Neural cell (in vitro differentiated cells): ENCODE data around the gene MARS1. TPM values are rescaled to one million over a fixed set of nuclear protein-coding genes. Genes with fewer than 3 reads are reported as not detected.

ENCODE experiments used
- H2AFZ ChIP-seq: fragments of 200-600, 300-800 bp; sonication (generic), shearing (Covaris generic); 2 replicates; pipeline ENCODE4 v1.6.0; 2014; ENCODE audit warnings: low read depth, mild to moderate bottlenecking, antibody characterized with exemption, low read length, moderate library complexity
- H3F3A ChIP-seq: fragments of 200-600 bp; shearing (Covaris generic); 2 replicates; pipeline ENCODE4 v1.6.1; 2016; ENCODE audit warnings: mild to moderate bottlenecking, moderate library complexity, mixed read lengths, antibody characterized with exemption, low read length; ENCODE audit not compliant: insufficient read depth, poor library complexity, severe bottlenecking
- H3K27ac ChIP-seq: fragments of 200-600, 300-800 bp; sonication (generic), shearing (Covaris generic); 2 replicates; pipeline ENCODE4 v1.5.1; 2014; ENCODE audit warnings: mild to moderate bottlenecking, low read length, moderate library complexity
- H3K27me3 ChIP-seq: fragments of 300-800, 200-600 bp; sonication (generic), shearing (Covaris generic); 2 replicates; pipeline ENCODE4 v1.6.0; 2014; ENCODE audit warnings: mild to moderate bottlenecking, low read depth, low read length, moderate library complexity; ENCODE audit not compliant: insufficient read depth
- H3K36me3 ChIP-seq: fragments of 300-800, 200-600 bp; sonication (generic), shearing (Covaris generic); 2 replicates; pipeline ENCODE4 v1.5.1; 2014; ENCODE audit warnings: mild to moderate bottlenecking, antibody characterized with exemption, low read length, moderate library complexity; ENCODE audit not compliant: insufficient read depth
- H3K4me2 ChIP-seq: fragments of 300-800, 200-600 bp; sonication (generic), shearing (Covaris generic); 2 replicates; pipeline ENCODE4 v1.6.0; 2014; ENCODE audit warnings: mild to moderate bottlenecking, low read length
- H3K4me3 ChIP-seq: fragments of 300-800, 200-600 bp; sonication (generic), shearing (Covaris generic); 2 replicates; pipeline ENCODE4 v1.5.1; 2014; ENCODE audit warnings: mild to moderate bottlenecking, low read length, moderate library complexity
- H3K79me2 ChIP-seq: fragments of 200-600 bp; shearing (Covaris generic); replicated peaks from 2 replicates; pipeline ENCODE4 v1.6.0; 2014; ENCODE audit warnings: mild to moderate bottlenecking, low read length, moderate library complexity; ENCODE audit not compliant: insufficient read depth
- H3K9ac ChIP-seq: fragments of 300-800, 200-600 bp; sonication (generic), shearing (Covaris generic); 2 replicates; pipeline ENCODE4 v1.6.1; 2016; ENCODE audit warnings: mild to moderate bottlenecking, low read length, mixed read lengths
- H3K9me2 ChIP-seq: fragments of 200-600 bp; shearing (Covaris generic); 2 replicates; pipeline ENCODE4 v1.6.1; 2016; ENCODE audit warnings: mild to moderate bottlenecking, low read length, mixed read lengths; ENCODE audit not compliant: insufficient read depth
- H3K9me3 ChIP-seq: fragments of 200-600, 300-800 bp; sonication (generic), shearing (Covaris generic); 2 replicates; pipeline ENCODE4 v1.6.1; 2016; ENCODE audit warnings: mild to moderate bottlenecking, mixed run types, low read length, moderate library complexity, mixed read lengths
- H4K20me1 ChIP-seq: fragments of 200-600 bp; shearing (Covaris generic); 2 replicates; pipeline ENCODE4 v1.6.1; 2016; ENCODE audit warnings: mild to moderate bottlenecking, mixed run types; ENCODE audit not compliant: insufficient read depth
- CTCF ChIP-seq: fragments of 450-650 bp; IDR thresholded peaks from 2 replicates; pipeline ENCODE4 v1.5.1; 2014; ENCODE audit warnings: antibody characterized with exemption, mild to moderate bottlenecking, moderate library complexity; ENCODE audit not compliant: poor library complexity, severe bottlenecking
- EP300 ChIP-seq: fragments of 450-650 bp; conservative IDR thresholded peaks from 2 replicates; pipeline ENCODE4 v1.6.1; 2014; ENCODE audit warnings: antibody characterized with exemption, mild to moderate bottlenecking, moderate library complexity; ENCODE audit not compliant: poor library complexity, severe bottlenecking
- EZH2 ChIP-seq: fragments of 200-600, 300-800 bp; shearing (Covaris generic), sonication (generic); IDR thresholded peaks from 2 replicates; pipeline ENCODE4 v1.6.1; 2014; ENCODE audit warnings: antibody characterized with exemption, low read length, borderline replicate concordance, mild to moderate bottlenecking; ENCODE audit not compliant: insufficient read depth, poor library complexity, severe bottlenecking
- MXI1 ChIP-seq: fragments of 450-650 bp; conservative IDR thresholded peaks from 2 replicates; pipeline ENCODE4 v1.6.1; 2014; ENCODE audit warnings: antibody characterized with exemption, mild to moderate bottlenecking; ENCODE audit not compliant: poor library complexity, severe bottlenecking
- POLR2AphosphoS5 ChIP-seq: IDR thresholded peaks from 2 replicates; pipeline ENCODE4 v1.6.1; 2012
- RAD21 ChIP-seq: fragments of 450-650 bp; conservative IDR thresholded peaks from 2 replicates; pipeline ENCODE4 v1.6.1; 2014; ENCODE audit warnings: antibody characterized with exemption, mild to moderate bottlenecking, moderate library complexity
- REST ChIP-seq: IDR thresholded peaks from 2 replicates; pipeline ENCODE4 v1.6.1; 2012; ENCODE audit warnings: borderline replicate concordance
- SMC3 ChIP-seq: fragments of 450-650 bp; conservative IDR thresholded peaks from 2 replicates; pipeline ENCODE4 v1.6.1; 2014; ENCODE audit warnings: antibody characterized with exemption, mild to moderate bottlenecking, moderate library complexity; ENCODE audit not compliant: poor library complexity
- TAF1 ChIP-seq: IDR thresholded peaks from 2 replicates; pipeline ENCODE4 v1.6.1; 2012; ENCODE audit warnings: low read depth
- polyA plus RNA-seq: library from polyadenylated mRNA; depleted of rRNA; stranded (reverse); fragments of >200 nt; gene quantifications from 2 replicates; pipeline ENCODE4 v1.2.3, GENCODE V29; 2014

MARS1 gene
- polyA plus RNA-seq, 1 donor from 2014 or later = 321 TPM

GRCh38 chr12:57514720-57515407 is 27.0 kb downstream of the MARS1 start:
- Histone ChIP-seq H3K79me2 (peaks cover 19% of the 10 kb centered on the region), H4K20me1 (no peaks in the 10 kb centered on the region), H3K27me3 (no peaks in the 10 kb centered on the region), H2AFZ (no peak overlapping the region), H3K9ac (no peak overlapping the region), H3K36me3 (peaks cover 7% of the 10 kb centered on the region), H3K27ac (no peak overlapping the region), H3K4me3 (no peak overlapping the region), H3K9me3 (no peaks in the 10 kb centered on the region), H3K9me2 (no peaks in the 10 kb centered on the region), H3F3A (no peaks in the 10 kb centered on the region), H3K4me2 (no peak overlapping the region)
- TF ChIP-seq REST = no peak
- no peak for TF ChIP-seq SMC3
- no peak for TF ChIP-seq POLR2AphosphoS5
- TF ChIP-seq EZH2 = no peak
- TF ChIP-seq TAF1 = no peak
- no peak for TF ChIP-seq MXI1
- TF ChIP-seq CTCF = no peak
- TF ChIP-seq EP300 = no peak
- TF ChIP-seq RAD21 = no peak

GRCh38 chr12:57515408-57515933 is 27.6 kb downstream of the MARS1 start:
- no peak for TF ChIP-seq CTCF
- TF ChIP-seq EZH2 = no peak
- no peak for TF ChIP-seq EP300
- TF ChIP-seq MXI1 = no peak
- no peak for TF ChIP-seq POLR2AphosphoS5
- TF ChIP-seq TAF1 = no peak
- no peak for TF ChIP-seq RAD21
- no peak for TF ChIP-seq SMC3
- no peak for TF ChIP-seq REST
- Histone ChIP-seq H3K79me2 (peaks cover 19% of the 10 kb centered on the region), H3K27me3 (no peaks in the 10 kb centered on the region), H3K4me3 (no peak overlapping the region), H3K36me3 (peaks cover 7% of the 10 kb centered on the region), H3K9me2 (no peaks in the 10 kb centered on the region), H3K9me3 (no peaks in the 10 kb centered on the region), H2AFZ (no peak overlapping the region), H4K20me1 (no peaks in the 10 kb centered on the region), H3K27ac (no peak overlapping the region), H3F3A (no peaks in the 10 kb centered on the region), H3K4me2 (no peak overlapping the region), H3K9ac (no peak overlapping the region)
